Measurements from ENCODE around the gene UVRAG. TPM values are rescaled to one million over a fixed set of nuclear protein-coding genes. Genes with fewer than 3 reads are reported as not detected.
"Not testable (repeated sequence)": the region's sequence is repeated elsewhere in the genome, so short reads cannot be mapped to it uniquely, and the experiment has no call there.

The UVRAG gene
- total RNA-seq, 1 experiment from 2014 or later = 18.0 TPM

DNA sequence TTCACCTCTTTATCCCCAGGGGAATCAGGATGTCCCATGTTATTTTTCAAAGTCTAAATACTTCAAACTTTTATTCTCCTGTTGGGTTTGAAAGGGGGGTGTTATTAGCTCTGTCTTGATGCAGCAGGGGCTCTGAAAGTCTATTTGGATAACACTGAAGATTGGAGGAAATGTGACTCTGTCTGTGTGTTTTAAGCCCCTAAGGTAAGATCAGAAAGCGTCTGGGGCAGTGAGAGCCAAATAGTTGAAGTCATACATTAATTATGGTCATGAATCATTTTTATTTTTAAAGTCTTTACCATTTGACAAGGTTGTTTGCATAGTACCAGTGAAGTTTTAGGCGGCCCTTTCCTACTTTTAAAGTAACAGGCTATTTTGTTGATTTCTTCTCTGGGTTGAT, 139.0 kb downstream of the UVRAG start:
- peak; percentile 8 for DNase-seq (ENCODE audit: low read depth)

DNA sequence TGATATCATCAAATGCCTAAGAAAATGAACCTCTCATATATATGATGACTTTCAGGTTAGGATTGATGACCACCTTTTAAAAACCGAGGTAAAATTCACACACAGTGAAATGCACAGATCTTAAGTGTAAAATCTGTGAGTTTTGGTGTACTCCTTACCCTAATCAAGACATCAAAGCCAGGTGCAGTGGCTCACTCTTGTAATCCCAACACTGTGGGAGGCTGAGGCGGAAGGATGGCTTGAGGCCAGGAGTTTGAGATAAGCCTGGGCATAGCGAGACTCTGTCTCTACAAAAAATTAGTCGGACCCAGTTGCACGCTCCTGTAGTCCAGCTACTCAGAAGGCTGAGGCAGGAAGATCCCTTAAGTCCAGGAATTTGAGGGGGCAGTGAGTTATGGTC, 140.4 kb downstream of the UVRAG start:
- DNase-seq (ENCODE audit: low read depth) = no peak

DNA sequence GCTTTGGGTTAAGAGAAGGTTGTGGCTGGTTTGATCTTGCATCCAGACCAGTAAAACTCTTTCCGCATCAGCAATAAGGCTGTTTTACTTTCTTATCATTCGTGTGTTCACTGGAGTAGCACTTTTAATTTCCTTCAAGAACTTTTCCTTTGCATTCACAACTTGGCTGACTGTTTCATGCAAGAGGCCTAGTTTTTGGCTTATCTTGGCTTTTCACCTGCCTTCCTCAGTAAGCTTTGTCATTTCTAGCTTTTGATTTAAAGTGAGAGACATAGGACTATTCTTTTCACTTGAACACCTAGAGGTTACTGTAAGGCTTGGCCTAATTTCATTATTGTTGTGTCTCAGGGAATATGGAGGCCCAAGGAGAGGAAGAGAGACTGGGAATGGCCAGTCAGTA, 144.5 kb downstream of the UVRAG start:
- no peak for DNase-seq (ENCODE audit: low read depth)

GRCh38 chr11:75964071-75964470, 149.1 kb downstream of the UVRAG start:
- DNase-seq (ENCODE audit: low read depth) = no peak

DNA sequence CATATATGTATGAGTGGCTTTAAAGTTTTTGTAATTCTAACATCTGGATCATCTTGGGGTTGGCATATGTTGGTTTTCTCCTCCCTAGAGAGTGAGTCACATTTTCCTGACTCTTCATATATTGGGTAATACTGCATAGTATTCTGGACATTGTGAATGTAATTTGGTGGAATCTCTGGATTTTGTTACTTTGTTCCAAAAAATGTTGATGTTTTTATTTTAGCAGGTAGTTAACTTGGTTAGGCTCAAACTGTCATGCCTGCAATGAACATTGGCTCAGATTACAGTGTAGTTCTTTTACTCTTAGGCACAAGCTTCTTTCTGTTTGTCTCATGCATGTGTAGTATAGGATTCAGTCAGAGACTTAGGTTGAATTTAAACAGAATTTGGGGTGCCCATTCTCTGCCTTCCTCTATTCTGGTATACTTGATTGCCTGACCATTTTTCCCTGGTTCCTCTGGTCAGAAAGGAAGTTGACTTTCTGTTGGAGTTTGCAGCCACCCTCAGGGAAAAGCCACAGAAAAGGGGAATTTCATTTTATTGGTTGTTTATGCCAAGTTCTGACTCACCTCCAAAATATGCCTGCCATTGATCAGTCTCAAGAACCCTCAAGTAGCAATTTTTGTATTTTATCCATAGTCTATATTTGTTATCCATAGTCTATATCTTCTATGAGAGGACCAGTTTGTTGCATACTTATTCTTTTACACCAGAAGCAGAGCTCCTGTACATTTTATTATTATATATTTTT, 151.7 kb downstream of the UVRAG start:
- peak; percentile 76 for DNase-seq (ENCODE audit: low read depth)

DNA sequence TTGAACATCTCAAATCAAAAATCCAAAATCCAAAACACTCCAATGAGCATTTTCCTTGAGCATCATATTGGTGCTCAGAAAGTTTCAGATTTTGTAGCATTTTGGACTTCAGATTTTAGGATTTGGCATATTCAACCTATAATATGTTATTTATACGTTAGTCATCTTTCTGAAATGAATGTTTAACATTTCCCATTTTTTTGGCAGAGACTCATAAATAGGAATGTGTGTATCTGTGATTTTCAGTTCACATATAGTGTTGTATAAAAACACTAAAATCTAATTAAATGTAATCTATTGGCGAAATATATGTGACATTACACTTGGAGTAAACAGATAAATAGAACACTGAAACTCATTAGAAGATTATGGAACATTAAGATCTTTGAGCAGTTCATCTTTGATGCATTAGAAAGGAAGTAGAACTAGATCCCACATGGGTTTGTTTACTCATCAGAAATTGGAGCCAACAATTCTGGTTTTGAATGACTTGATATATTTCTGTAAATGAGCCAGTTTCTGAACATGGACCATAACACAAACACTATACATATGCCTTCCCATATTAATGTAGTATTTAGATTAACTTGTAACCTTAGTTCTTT, 153.1 kb downstream of the UVRAG start:
- DNase-seq (ENCODE audit: low read depth) = peak; percentile 7

GRCh38 chr11:75969626-75970308, 154.8 kb downstream of the UVRAG start:
- peak; percentile 7 for DNase-seq (ENCODE audit: low read depth)

DNA sequence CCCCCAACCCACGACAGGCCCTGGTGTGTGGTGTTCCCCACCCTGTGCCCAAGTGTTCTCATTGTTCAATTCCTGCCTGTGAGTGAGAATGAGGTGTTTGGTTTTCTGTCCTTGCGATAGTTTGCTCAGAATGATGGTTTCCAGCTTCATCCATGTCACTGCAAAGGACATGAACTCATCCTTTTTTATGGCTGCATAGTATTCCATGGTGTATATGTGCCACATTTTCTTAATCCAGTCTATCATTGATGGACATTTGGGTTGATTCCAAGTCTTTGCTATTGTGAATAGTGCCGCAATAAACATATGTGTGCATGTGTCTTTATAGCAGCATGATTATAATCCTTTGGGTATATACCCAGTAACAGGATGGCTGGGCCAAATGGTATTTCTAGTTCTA, 158.7 kb downstream of the UVRAG start:
- not testable (repeated sequence) for DNase-seq (ENCODE audit: low read depth)

GRCh38 chr11:75979075-75979474, 164.1 kb downstream of the UVRAG start:
- DNase-seq (ENCODE audit: low read depth) = not testable (repeated sequence)

GRCh38 chr11:75979479-75980027, 164.5 kb downstream of the UVRAG start:
- not testable (repeated sequence) for DNase-seq (ENCODE audit: low read depth)

DNA sequence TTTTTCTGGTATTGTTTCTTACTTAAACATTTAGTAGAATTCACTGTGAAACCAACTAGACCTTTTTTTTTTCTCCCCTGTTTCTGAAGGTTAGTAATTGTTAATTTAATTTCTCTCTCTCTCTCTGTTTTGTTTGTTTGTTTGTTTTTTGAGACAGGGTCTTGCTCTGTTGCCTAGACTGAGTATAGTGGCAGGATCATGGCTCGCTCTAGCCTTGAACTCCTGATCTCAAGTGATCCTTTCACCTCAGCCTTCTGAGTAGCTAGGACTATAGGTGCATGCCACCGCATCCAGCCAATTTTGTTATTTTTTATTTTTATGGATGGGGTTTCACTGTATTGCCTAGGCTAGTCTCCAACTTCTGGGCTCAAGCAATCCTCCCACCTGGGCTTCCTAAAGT, 165.0 kb downstream of the UVRAG start:
- DNase-seq (ENCODE audit: low read depth) = no peak

GRCh38 chr11:75981546-75981945, 166.5 kb downstream of the UVRAG start:
- DNase-seq (ENCODE audit: low read depth) = no peak

- no peak for DNase-seq (ENCODE audit: low read depth)
Measured at GRCh38 chr11:75982309-75982708, 167.3 kb downstream of the UVRAG start.

GRCh38 chr11:75986966-75987365, 172.0 kb downstream of the UVRAG start:
- no peak for DNase-seq (ENCODE audit: low read depth)

GRCh38 chr11:75993126-75993525, 178.1 kb downstream of the UVRAG start:
- DNase-seq (ENCODE audit: low read depth) = no peak

DNA sequence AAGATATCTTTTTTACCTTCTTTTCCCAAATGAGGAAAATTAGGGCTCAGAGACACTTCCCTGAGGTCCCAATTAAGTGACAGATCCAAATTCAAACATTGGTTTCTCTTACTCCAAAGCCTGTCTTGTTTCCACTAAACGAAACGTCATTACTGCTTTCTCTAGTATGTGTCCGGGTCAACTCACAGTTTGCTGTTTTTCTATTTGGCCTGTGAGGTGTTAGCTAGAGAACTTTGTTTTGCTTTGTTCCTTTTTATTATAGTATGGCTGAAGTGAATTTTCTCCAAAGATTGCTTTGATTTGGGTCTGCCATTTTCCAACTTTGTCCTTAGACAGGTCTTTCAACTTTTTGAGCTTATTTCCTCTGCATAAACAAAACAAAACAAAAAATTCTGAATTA, 179.6 kb downstream of the UVRAG start:
- no peak for DNase-seq (ENCODE audit: low read depth)

GRCh38 chr11:75996523-75997442, 181.8 kb downstream of the UVRAG start:
- peak; percentile 32 for DNase-seq (ENCODE audit: low read depth)

- DNase-seq (ENCODE audit: low read depth) = no peak
Measured at GRCh38 chr11:76004400-76004799, 189.4 kb downstream of the UVRAG start.

DNA sequence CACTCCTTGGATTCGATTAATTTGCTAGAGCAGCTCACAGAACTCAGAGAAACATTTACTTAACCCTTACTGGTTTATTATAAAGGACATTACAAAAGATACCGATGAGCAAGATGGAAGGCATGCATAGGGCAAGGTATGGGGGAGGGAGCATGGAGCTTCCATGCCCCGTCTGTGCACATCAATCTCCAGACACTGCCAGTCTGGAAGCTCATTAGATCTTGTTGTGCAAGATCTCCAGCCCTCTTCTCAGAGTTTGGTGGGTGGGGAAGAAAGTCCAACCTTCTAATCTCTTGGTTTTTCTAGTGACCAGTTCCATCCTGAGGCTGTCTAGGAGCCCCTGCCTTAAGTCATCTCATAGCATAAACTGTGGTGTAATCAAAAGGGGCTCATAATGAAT, 190.7 kb downstream of the UVRAG start:
- peak; percentile 46 for DNase-seq (ENCODE audit: low read depth)

GRCh38 chr11:76007166-76007565, 192.2 kb downstream of the UVRAG start:
- DNase-seq (ENCODE audit: low read depth) = no peak

GRCh38 chr11:76008474-76008873, 193.5 kb downstream of the UVRAG start:
- DNase-seq (ENCODE audit: low read depth) = peak; percentile 58

DNA sequence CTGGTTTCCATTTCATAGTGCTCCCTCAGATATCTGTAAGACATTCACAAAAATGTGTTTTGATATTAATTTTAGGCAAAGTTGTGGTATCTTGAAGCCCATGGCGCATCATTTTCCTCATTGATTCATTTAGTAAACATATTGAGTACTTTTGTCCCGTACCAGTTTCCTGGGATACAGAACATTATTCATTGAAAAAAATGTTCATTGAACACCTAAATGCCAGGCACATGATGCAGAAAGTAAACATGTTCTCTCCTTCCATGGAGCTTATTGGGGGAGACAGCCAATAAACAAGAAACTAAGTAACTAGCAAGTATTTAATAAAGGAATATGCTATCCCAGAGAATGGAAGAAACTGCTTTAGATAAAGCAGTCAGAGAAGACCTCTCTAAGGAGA, 195.0 kb downstream of the UVRAG start:
- DNase-seq (ENCODE audit: low read depth) = no peak

Data from M059J (cell line).